ENCODE results near the gene TBXA2R.

The TBXA2R gene

GRCh38 chr19:3615524-3616135 is 9.0 kb upstream of the TBXA2R start:
- no peak overlapping the region for H3K4me3 ChIP-seq (ENCODE audit: low read length, poor library complexity, severe bottlenecking)
- H3K79me2 ChIP-seq (ENCODE audit: insufficient read depth, low read length), result no peaks in the 10 kb centered on the region
- H3F3A ChIP-seq (ENCODE audit: low read depth), result no peaks in the 10 kb centered on the region
- H3K4me1 ChIP-seq (ENCODE audit: insufficient read depth, low read length, poor library complexity, severe bottlenecking), result no peaks in the 10 kb centered on the region
- TF ChIP-seq EZH2phosphoT487 (IDR thresholded peaks at IDR 0.05; ENCODE audit: borderline replicate concordance) (no peak), CTCF (conservative IDR thresholded peaks at IDR 0.05; ENCODE audit: low read length) (no peak)
- no peaks in the 10 kb centered on the region for H3K9me3 ChIP-seq (ENCODE audit: insufficient read depth, low read depth, low read length)
- no peak overlapping the region for H3K4me2 ChIP-seq (ENCODE audit: low read depth, low read length, poor library complexity, severe bottlenecking)
- H3K9me2 ChIP-seq (replicated peaks; ENCODE audit: low read depth, low read length), result no peaks in the 10 kb centered on the region
- H4K20me1 ChIP-seq (ENCODE audit: insufficient read depth, low read length, poor library complexity, severe bottlenecking), result no peaks in the 10 kb centered on the region
- no peak overlapping the region for H2AFZ ChIP-seq (ENCODE audit: low read length)
- H3K36me3 ChIP-seq (ENCODE audit: insufficient read depth, low read length), result peaks cover 7% of the 10 kb centered on the region; the same call in 1 of the 2 replicates
- H3K27me3 ChIP-seq (ENCODE audit: insufficient read depth, low read length, poor library complexity, severe bottlenecking), result no peaks in the 10 kb centered on the region
- H3K9ac ChIP-seq (ENCODE audit: low read depth, low read length, poor library complexity, severe bottlenecking), result no peak overlapping the region

GRCh38 chr19:3614858-3615505 is 8.3 kb upstream of the TBXA2R start:
- H3K4me2 ChIP-seq (ENCODE audit: low read depth, low read length, poor library complexity, severe bottlenecking), result no peak overlapping the region
- H4K20me1 ChIP-seq (ENCODE audit: insufficient read depth, low read length, poor library complexity, severe bottlenecking), result no peaks in the 10 kb centered on the region
- peaks cover 7% of the 10 kb centered on the region; the same call in 1 of the 2 replicates for H3K36me3 ChIP-seq (ENCODE audit: insufficient read depth, low read length)
- no peaks in the 10 kb centered on the region for H3K79me2 ChIP-seq (ENCODE audit: insufficient read depth, low read length)
- no peaks in the 10 kb centered on the region for H3K9me2 ChIP-seq (replicated peaks; ENCODE audit: low read depth, low read length)
- no peak overlapping the region for H3K9ac ChIP-seq (ENCODE audit: low read depth, low read length, poor library complexity, severe bottlenecking)
- no peaks in the 10 kb centered on the region for H3K9me3 ChIP-seq (ENCODE audit: insufficient read depth, low read depth, low read length)
- no peaks in the 10 kb centered on the region for H3K27me3 ChIP-seq (ENCODE audit: insufficient read depth, low read length, poor library complexity, severe bottlenecking)
- no peak overlapping the region for H2AFZ ChIP-seq (ENCODE audit: low read length)
- TF ChIP-seq EZH2phosphoT487 (IDR thresholded peaks at IDR 0.05; ENCODE audit: borderline replicate concordance) (no peak), CTCF (conservative IDR thresholded peaks at IDR 0.05; ENCODE audit: low read length) (no peak)
- H3F3A ChIP-seq (ENCODE audit: low read depth), result no peaks in the 10 kb centered on the region
- no peak overlapping the region for H3K4me3 ChIP-seq (ENCODE audit: low read length, poor library complexity, severe bottlenecking)
- no peaks in the 10 kb centered on the region for H3K4me1 ChIP-seq (ENCODE audit: insufficient read depth, low read length, poor library complexity, severe bottlenecking)

- Histone ChIP-seq H3K4me1 (ENCODE audit: insufficient read depth, low read length, poor library complexity, severe bottlenecking) (no peaks in the 10 kb centered on the region), H3K9ac (ENCODE audit: low read depth, low read length, poor library complexity, severe bottlenecking) (no peak overlapping the region), H3K4me2 (ENCODE audit: low read depth, low read length, poor library complexity, severe bottlenecking) (no peak overlapping the region)
Observed at GRCh38 chr19:3613818-3614661, 7.4 kb upstream of the TBXA2R start.

More at GRCh38 chr19:3613818-3614661, 7.4 kb upstream of the TBXA2R start:
- Histone ChIP-seq H3K36me3 (ENCODE audit: insufficient read depth, low read length) (peaks cover 7% of the 10 kb centered on the region; the same call in 1 of the 2 replicates), H3K4me3 (ENCODE audit: low read length, poor library complexity, severe bottlenecking) (no peak overlapping the region), H3K9me3 (ENCODE audit: insufficient read depth, low read depth, low read length) (no peaks in the 10 kb centered on the region), H3K9me2 (replicated peaks; ENCODE audit: low read depth, low read length) (no peaks in the 10 kb centered on the region), H3K79me2 (ENCODE audit: insufficient read depth, low read length) (no peaks in the 10 kb centered on the region), H4K20me1 (ENCODE audit: insufficient read depth, low read length, poor library complexity, severe bottlenecking) (no peaks in the 10 kb centered on the region), H3F3A (ENCODE audit: low read depth) (no peaks in the 10 kb centered on the region), H3K27me3 (ENCODE audit: insufficient read depth, low read length, poor library complexity, severe bottlenecking) (no peaks in the 10 kb centered on the region), H2AFZ (ENCODE audit: low read length) (no peak overlapping the region)
- TF ChIP-seq CTCF (conservative IDR thresholded peaks at IDR 0.05; ENCODE audit: low read length), result no peak
- no peak for TF ChIP-seq EZH2phosphoT487 (IDR thresholded peaks at IDR 0.05; ENCODE audit: borderline replicate concordance)

Data from Loucy (cell line).